ENCODE results near the gene BLVRB.
"Not testable (repeated sequence)": the region's sequence is repeated elsewhere in the genome, so short reads cannot be mapped to it uniquely, and the experiment has no call there.

The BLVRB gene

DNA sequence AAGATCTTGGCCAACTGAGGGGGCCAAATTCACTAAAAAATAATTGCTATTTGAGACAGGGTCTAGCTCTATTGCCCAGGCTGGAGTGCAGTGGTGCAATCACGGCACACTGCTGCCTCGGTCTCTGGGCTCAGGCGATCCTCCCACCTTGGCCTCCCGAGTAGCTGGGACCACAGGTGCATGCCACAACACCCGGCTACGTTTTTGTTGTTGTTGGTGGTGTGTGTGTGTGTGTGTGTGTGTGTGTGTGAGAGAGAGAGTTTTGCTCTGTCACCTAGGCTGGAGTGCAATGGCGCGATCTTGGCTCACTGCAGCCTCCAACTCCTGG lies 57.0 kb downstream of the BLVRB start:
- not testable (repeated sequence) for H3K4me1 ChIP-seq (ENCODE audit: control insufficient read depth in 2 of 2, insufficient read depth in 2 of 2, low read length in 2 of 2); H3K4me3 ChIP-seq (ENCODE audit: low read length in 2 of 2); H3K9me3 ChIP-seq (ENCODE audit: control insufficient read depth in 2 of 2, low read length in 2 of 2); H3K9ac ChIP-seq (ENCODE audit: low read depth in 1 of 2, low read length in 2 of 2); H3K27me3 ChIP-seq (ENCODE audit: control insufficient read depth in 2 of 2, insufficient read depth in 2 of 2, low read length in 2 of 2); H3K36me3 ChIP-seq (ENCODE audit: control insufficient read depth in 2 of 2, insufficient read depth in 2 of 2, low read length in 2 of 2); H3K27ac ChIP-seq (ENCODE audit: low read depth in 2 of 2, low read length in 2 of 2)

GRCh38 chr19:40407714-40408597 lies 57.6 kb downstream of the BLVRB start:
- Histone ChIP-seq H3K4me1 (ENCODE audit: control insufficient read depth in 2 of 2, insufficient read depth in 2 of 2, low read length in 2 of 2) (peaks cover 0 to 4% of the 10 kb centered on the region in 2 donors), H3K27ac (ENCODE audit: low read depth in 2 of 2, low read length in 2 of 2) (no peak overlapping the region), H3K27me3 (ENCODE audit: control insufficient read depth in 2 of 2, insufficient read depth in 2 of 2, low read length in 2 of 2) (no peaks in the 10 kb centered on the region), H3K9me3 (ENCODE audit: control insufficient read depth in 2 of 2, low read length in 2 of 2) (no peaks in the 10 kb centered on the region), H3K36me3 (ENCODE audit: control insufficient read depth in 2 of 2, insufficient read depth in 2 of 2, low read length in 2 of 2) (no peaks in the 10 kb centered on the region), H3K4me3 (ENCODE audit: low read length in 2 of 2) (no peak overlapping the region), H3K9ac (ENCODE audit: low read depth in 1 of 2, low read length in 2 of 2) (no peak overlapping the region)

DNA sequence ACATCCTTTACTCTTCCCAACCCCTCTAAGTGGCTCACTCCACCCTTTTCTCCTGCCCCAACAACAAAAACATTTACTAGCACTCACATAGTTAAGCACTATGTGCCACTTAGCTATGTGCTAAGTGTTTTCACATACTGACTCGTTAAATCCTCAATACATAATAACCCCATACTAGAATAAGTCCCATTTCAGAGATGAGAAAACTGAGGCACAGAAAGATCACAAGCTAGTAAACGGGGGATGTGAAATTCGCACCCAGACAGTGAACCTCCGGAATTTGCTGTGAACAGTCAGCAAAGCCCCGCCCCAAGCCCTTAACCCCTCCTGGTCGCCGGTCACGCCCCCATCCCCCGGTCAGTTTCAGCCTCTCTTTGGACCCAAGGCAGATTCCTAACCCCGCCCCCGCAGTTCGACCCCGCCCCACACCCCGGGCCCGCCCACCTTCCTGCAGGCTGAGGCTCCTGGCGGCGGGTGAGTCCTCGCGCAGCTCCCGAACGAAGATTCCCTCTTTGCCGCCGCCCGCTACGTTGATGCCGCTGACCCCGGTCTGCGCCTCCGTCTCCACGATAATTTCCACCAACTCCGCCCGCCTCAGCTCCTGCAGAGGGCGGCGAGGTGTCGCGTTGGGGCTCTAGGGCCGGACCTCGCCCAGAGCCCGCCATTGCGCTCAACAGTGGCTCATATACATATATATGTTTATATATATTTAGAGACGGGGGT lies 62.1 kb downstream of the BLVRB start:
- Histone ChIP-seq H3K9me3 (ENCODE audit: control insufficient read depth in 2 of 2, low read length in 2 of 2) (no peaks in the 10 kb centered on the region), H3K9ac (ENCODE audit: low read depth in 1 of 2, low read length in 2 of 2) (peak overlapping the region; percentile 56 to 68), H3K4me1 (ENCODE audit: control insufficient read depth in 2 of 2, insufficient read depth in 2 of 2, low read length in 2 of 2) (peaks cover 0 to 4% of the 10 kb centered on the region in 2 donors), H3K27ac (ENCODE audit: low read depth in 2 of 2, low read length in 2 of 2) (peak overlapping the region; percentile 59 to 78), H3K4me3 (ENCODE audit: low read length in 2 of 2) (peak overlapping the region; percentile 62 to 71), H3K36me3 (ENCODE audit: control insufficient read depth in 2 of 2, insufficient read depth in 2 of 2, low read length in 2 of 2) (no peaks in the 10 kb centered on the region), H3K27me3 (ENCODE audit: control insufficient read depth in 2 of 2, insufficient read depth in 2 of 2, low read length in 2 of 2) (no peaks in the 10 kb centered on the region)

DNA sequence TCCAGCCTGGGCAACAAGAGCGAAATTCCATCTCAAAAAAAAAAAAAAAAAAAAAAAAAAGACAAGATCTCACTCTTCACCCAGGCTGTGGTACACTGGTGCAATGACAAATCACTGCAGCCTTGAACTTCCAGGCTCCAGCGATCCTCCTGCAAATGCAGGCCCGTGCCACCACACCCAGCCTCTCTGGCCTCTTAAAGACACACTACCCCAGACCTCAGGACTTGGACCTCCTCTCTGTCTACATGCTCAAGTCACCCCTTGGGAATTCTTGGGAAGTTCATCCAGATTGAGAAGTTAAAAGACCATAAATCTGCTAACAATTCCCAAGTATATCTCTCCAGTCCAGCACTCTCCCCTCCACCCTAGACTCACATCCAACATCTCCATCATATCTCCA lies 65.0 kb downstream of the BLVRB start:
- no peak overlapping the region for H3K4me3 ChIP-seq (ENCODE audit: low read length in 2 of 2)
- H3K27me3 ChIP-seq (ENCODE audit: control insufficient read depth in 2 of 2, insufficient read depth in 2 of 2, low read length in 2 of 2), result no peaks in the 10 kb centered on the region
- no peak overlapping the region for H3K27ac ChIP-seq (ENCODE audit: low read depth in 2 of 2, low read length in 2 of 2)
- H3K9me3 ChIP-seq (ENCODE audit: control insufficient read depth in 2 of 2, low read length in 2 of 2), result no peaks in the 10 kb centered on the region
- H3K4me1 ChIP-seq (ENCODE audit: control insufficient read depth in 2 of 2, insufficient read depth in 2 of 2, low read length in 2 of 2), result peaks cover 0 to 4% of the 10 kb centered on the region in 2 donors
- no peaks in the 10 kb centered on the region for H3K36me3 ChIP-seq (ENCODE audit: control insufficient read depth in 2 of 2, insufficient read depth in 2 of 2, low read length in 2 of 2)
- no peak overlapping the region for H3K9ac ChIP-seq (ENCODE audit: low read depth in 1 of 2, low read length in 2 of 2)

GRCh38 chr19:40398417-40399131 lies 67.0 kb downstream of the BLVRB start:
- H3K27me3 ChIP-seq (ENCODE audit: control insufficient read depth in 2 of 2, insufficient read depth in 2 of 2, low read length in 2 of 2), result no peaks in the 10 kb centered on the region
- H3K4me3 ChIP-seq (ENCODE audit: low read length in 2 of 2), result no peak overlapping the region
- H3K36me3 ChIP-seq (ENCODE audit: control insufficient read depth in 2 of 2, insufficient read depth in 2 of 2, low read length in 2 of 2), result no peaks in the 10 kb centered on the region

More at GRCh38 chr19:40398417-40399131, 67.0 kb downstream of the BLVRB start:
- H3K9me3 ChIP-seq (ENCODE audit: control insufficient read depth in 2 of 2, low read length in 2 of 2), result no peaks in the 10 kb centered on the region
- H3K9ac ChIP-seq (ENCODE audit: low read depth in 1 of 2, low read length in 2 of 2), result no peak overlapping the region
- no peak overlapping the region for H3K27ac ChIP-seq (ENCODE audit: low read depth in 2 of 2, low read length in 2 of 2)
- peaks cover 0 to 4% of the 10 kb centered on the region in 2 donors for H3K4me1 ChIP-seq (ENCODE audit: control insufficient read depth in 2 of 2, insufficient read depth in 2 of 2, low read length in 2 of 2)
